Measurements from ENCODE around the gene PDC.

The PDC gene

GRCh38 chr1:186446152-186446551 is 14.8 kb downstream of the PDC start:
- Histone ChIP-seq H2BK5ac (ENCODE audit: low read depth, low read length, poor library complexity, severe bottlenecking) (no peak overlapping the region), H3K27me3 (ENCODE audit: control insufficient read depth in 1 of 2, insufficient read depth in 1 of 2, low read length in 2 of 2) (no peaks in the 10 kb centered on the region), H2BK12ac (ENCODE audit: low read length in 2 of 2) (no peak overlapping the region), H3K4ac (ENCODE audit: low read depth in 1 of 2, low read length in 2 of 2) (no peak overlapping the region), H3K4me2 (ENCODE audit: low read length, poor library complexity, severe bottlenecking) (no peak overlapping the region), H4K8ac (ENCODE audit: low read length) (no peak overlapping the region), H3K79me1 (replicated peaks; ENCODE audit: low read length, poor library complexity, severe bottlenecking) (no peaks in the 10 kb centered on the region), H3K36me3 (ENCODE audit: control insufficient read depth in 1 of 2, insufficient read depth in 2 of 2, low read depth in 1 of 2, low read length in 2 of 2) (no peaks in the 10 kb centered on the region), H2AK5ac (ENCODE audit: low read length, severe bottlenecking) (no peak overlapping the region), H3K9ac (ENCODE audit: low read length) (no peak overlapping the region), H3K4me3 (ENCODE audit: insufficient read depth in 1 of 2, low read depth in 1 of 2, low read length in 2 of 2) (no peak overlapping the region), H3K23ac (ENCODE audit: low read length in 2 of 2) (no peak overlapping the region), H3K4me1 (ENCODE audit: control insufficient read depth, insufficient read depth, low read depth, low read length) (no peaks in the 10 kb centered on the region), H2BK15ac (ENCODE audit: low read depth, poor library complexity, severe bottlenecking) (no peak overlapping the region), H2AFZ (ENCODE audit: low read depth, low read length) (no peak overlapping the region), H3K14ac (ENCODE audit: low read length in 2 of 2) (no peak overlapping the region), H4K91ac (ENCODE audit: low read length) (no peak overlapping the region), H3K9me3 (ENCODE audit: control insufficient read depth, low read length) (no peaks in the 10 kb centered on the region), H3K27ac (ENCODE audit: low read length, poor library complexity, severe bottlenecking) (no peak overlapping the region), H3K18ac (ENCODE audit: low read depth in 1 of 2, low read length in 2 of 2) (no peak overlapping the region), H2BK120ac (ENCODE audit: low read depth, low read length) (no peak overlapping the region)
- no peak for DNase-seq
- 86% methylated on average over 1 of the region's 4 CpGs for WGBS

- Histone ChIP-seq H3K27ac (ENCODE audit: low read length, poor library complexity, severe bottlenecking) (no peak overlapping the region), H3K9ac (ENCODE audit: low read length) (no peak overlapping the region), H2AFZ (ENCODE audit: low read depth, low read length) (no peak overlapping the region), H2BK5ac (ENCODE audit: low read depth, low read length, poor library complexity, severe bottlenecking) (no peak overlapping the region), H3K4me3 (ENCODE audit: insufficient read depth in 1 of 2, low read depth in 1 of 2, low read length in 2 of 2) (no peak overlapping the region), H3K79me1 (replicated peaks; ENCODE audit: low read length, poor library complexity, severe bottlenecking) (no peaks in the 10 kb centered on the region), H2BK120ac (ENCODE audit: low read depth, low read length) (no peak overlapping the region), H3K23ac (ENCODE audit: low read length in 2 of 2) (no peak overlapping the region), H2BK12ac (ENCODE audit: low read length in 2 of 2) (no peak overlapping the region), H3K4me2 (ENCODE audit: low read length, poor library complexity, severe bottlenecking) (no peak overlapping the region), H2AK5ac (ENCODE audit: low read length, severe bottlenecking) (no peak overlapping the region), H3K9me3 (ENCODE audit: control insufficient read depth, low read length) (no peaks in the 10 kb centered on the region), H3K14ac (ENCODE audit: low read length in 2 of 2) (no peak overlapping the region), H3K27me3 (ENCODE audit: control insufficient read depth in 1 of 2, insufficient read depth in 1 of 2, low read length in 2 of 2) (no peaks in the 10 kb centered on the region), H4K8ac (ENCODE audit: low read length) (no peak overlapping the region), H4K91ac (ENCODE audit: low read length) (no peak overlapping the region), H3K4me1 (ENCODE audit: control insufficient read depth, insufficient read depth, low read depth, low read length) (no peaks in the 10 kb centered on the region), H3K36me3 (ENCODE audit: control insufficient read depth in 1 of 2, insufficient read depth in 2 of 2, low read depth in 1 of 2, low read length in 2 of 2) (no peaks in the 10 kb centered on the region), H3K4ac (ENCODE audit: low read depth in 1 of 2, low read length in 2 of 2) (no peak overlapping the region), H2BK15ac (ENCODE audit: low read depth, poor library complexity, severe bottlenecking) (no peak overlapping the region), H3K18ac (ENCODE audit: low read depth in 1 of 2, low read length in 2 of 2) (no peak overlapping the region)
- no peak for DNase-seq
- WGBS = 94% methylated on average over 2 of the region's 2 CpGs
Measured at GRCh38 chr1:186443638-186444037, 17.3 kb downstream of the PDC start.

- H3K36me3 ChIP-seq (ENCODE audit: control insufficient read depth in 1 of 2, insufficient read depth in 2 of 2, low read depth in 1 of 2, low read length in 2 of 2) = no peaks in the 10 kb centered on the region
- no peak overlapping the region for H2BK12ac ChIP-seq (ENCODE audit: low read length in 2 of 2)
- H3K27ac ChIP-seq (ENCODE audit: low read length, poor library complexity, severe bottlenecking) = no peak overlapping the region
- H3K23ac ChIP-seq (ENCODE audit: low read length in 2 of 2) = no peak overlapping the region
- no peak overlapping the region for H2AK5ac ChIP-seq (ENCODE audit: low read length, severe bottlenecking)
- H4K8ac ChIP-seq (ENCODE audit: low read length) = no peak overlapping the region
- no peak overlapping the region for H2BK120ac ChIP-seq (ENCODE audit: low read depth, low read length)
- no peak overlapping the region for H2BK5ac ChIP-seq (ENCODE audit: low read depth, low read length, poor library complexity, severe bottlenecking)
- H3K4me3 ChIP-seq (ENCODE audit: insufficient read depth in 1 of 2, low read depth in 1 of 2, low read length in 2 of 2) = no peak overlapping the region
- no peaks in the 10 kb centered on the region for H3K79me1 ChIP-seq (replicated peaks; ENCODE audit: low read length, poor library complexity, severe bottlenecking)
- no peak overlapping the region for H3K18ac ChIP-seq (ENCODE audit: low read depth in 1 of 2, low read length in 2 of 2)
- no peak overlapping the region for H2BK15ac ChIP-seq (ENCODE audit: low read depth, poor library complexity, severe bottlenecking)
- H3K4me1 ChIP-seq (ENCODE audit: control insufficient read depth, insufficient read depth, low read depth, low read length) = no peaks in the 10 kb centered on the region
- no peak overlapping the region for H3K4ac ChIP-seq (ENCODE audit: low read depth in 1 of 2, low read length in 2 of 2)
- WGBS = no CpG with 5 or more reads among the region's 1 CpG
- peak; percentile 23 for DNase-seq
- no peak overlapping the region for H4K91ac ChIP-seq (ENCODE audit: low read length)
- no peak overlapping the region for H3K14ac ChIP-seq (ENCODE audit: low read length in 2 of 2)
- H3K27me3 ChIP-seq (ENCODE audit: control insufficient read depth in 1 of 2, insufficient read depth in 1 of 2, low read length in 2 of 2) = no peaks in the 10 kb centered on the region
- no peak overlapping the region for H3K4me2 ChIP-seq (ENCODE audit: low read length, poor library complexity, severe bottlenecking)
- H3K9me3 ChIP-seq (ENCODE audit: control insufficient read depth, low read length) = no peaks in the 10 kb centered on the region
- no peak overlapping the region for H2AFZ ChIP-seq (ENCODE audit: low read depth, low read length)
- H3K9ac ChIP-seq (ENCODE audit: low read length) = no peak overlapping the region
Measured at GRCh38 chr1:186442651-186443375, 18.1 kb downstream of the PDC start.

- no peak overlapping the region for H2AK5ac ChIP-seq (ENCODE audit: low read length, severe bottlenecking)
- no peak overlapping the region for H2BK12ac ChIP-seq (ENCODE audit: low read length in 2 of 2)
- no peak overlapping the region for H3K18ac ChIP-seq (ENCODE audit: low read depth in 1 of 2, low read length in 2 of 2)
- peak; percentile 13 for DNase-seq
- no peak overlapping the region for H3K27ac ChIP-seq (ENCODE audit: low read length, poor library complexity, severe bottlenecking)
- no peaks in the 10 kb centered on the region for H3K79me1 ChIP-seq (replicated peaks; ENCODE audit: low read length, poor library complexity, severe bottlenecking)
- H3K4ac ChIP-seq (ENCODE audit: low read depth in 1 of 2, low read length in 2 of 2) = no peak overlapping the region
- no peaks in the 10 kb centered on the region for H3K4me1 ChIP-seq (ENCODE audit: control insufficient read depth, insufficient read depth, low read depth, low read length)
- no peak overlapping the region for H3K14ac ChIP-seq (ENCODE audit: low read length in 2 of 2)
- H3K36me3 ChIP-seq (ENCODE audit: control insufficient read depth in 1 of 2, insufficient read depth in 2 of 2, low read depth in 1 of 2, low read length in 2 of 2) = peaks cover 0 to 7% of the 10 kb centered on the region in 2 experiments
- H4K8ac ChIP-seq (ENCODE audit: low read length) = no peak overlapping the region
- H2AFZ ChIP-seq (ENCODE audit: low read depth, low read length) = no peak overlapping the region
- no peak overlapping the region for H3K23ac ChIP-seq (ENCODE audit: low read length in 2 of 2)
- H2BK15ac ChIP-seq (ENCODE audit: low read depth, poor library complexity, severe bottlenecking) = no peak overlapping the region
- H3K9me3 ChIP-seq (ENCODE audit: control insufficient read depth, low read length) = no peaks in the 10 kb centered on the region
- H3K4me3 ChIP-seq (ENCODE audit: insufficient read depth in 1 of 2, low read depth in 1 of 2, low read length in 2 of 2) = no peak overlapping the region
- H4K91ac ChIP-seq (ENCODE audit: low read length) = no peak overlapping the region
- no CpG with 5 or more reads among the region's 3 CpGs for WGBS
- H2BK5ac ChIP-seq (ENCODE audit: low read depth, low read length, poor library complexity, severe bottlenecking) = no peak overlapping the region
- no peak overlapping the region for H3K4me2 ChIP-seq (ENCODE audit: low read length, poor library complexity, severe bottlenecking)
- H3K9ac ChIP-seq (ENCODE audit: low read length) = no peak overlapping the region
- H3K27me3 ChIP-seq (ENCODE audit: control insufficient read depth in 1 of 2, insufficient read depth in 1 of 2, low read length in 2 of 2) = no peaks in the 10 kb centered on the region
- H2BK120ac ChIP-seq (ENCODE audit: low read depth, low read length) = no peak overlapping the region
Measured at GRCh38 chr1:186440584-186440983, 20.3 kb downstream of the PDC start.

Measured in mesenchymal stem cell (in vitro differentiated cells and primary cell).